Activated naive CD8-positive, alpha-beta T cell (primary cell): ENCODE results near the gene VAV2.

Experiments used
- H3K27ac Mint-ChIP-seq: one replicate; pipeline ENCODE4 v1.8.0; 2021; ENCODE audit warnings: mixed read lengths
- H3K27me3 Mint-ChIP-seq: one replicate; pipeline ENCODE4 v1.8.0; 2021; ENCODE audit warnings: mixed read lengths
- H3K36me3 Mint-ChIP-seq: one replicate; pipeline ENCODE4 v1.8.0; 2021; ENCODE audit warnings: mixed read lengths
- H3K4me1 Mint-ChIP-seq: one replicate; pipeline ENCODE4 v1.8.0; 2021; ENCODE audit warnings: low read depth, mixed read lengths
- H3K4me3 Mint-ChIP-seq: one replicate; pipeline ENCODE4 v1.8.0; 2021; ENCODE audit warnings: mild to moderate bottlenecking, mixed read lengths
- H3K9me3 Mint-ChIP-seq: one replicate; pipeline ENCODE4 v1.8.0; 2021; ENCODE audit warnings: low read depth, mixed read lengths

Gene VAV2

GRCh38 chr9:133841167-133841812 lies 150.8 kb downstream of the VAV2 start:
- no peaks in the 10 kb centered on the region for H3K4me1 Mint-ChIP-seq
- no peak overlapping the region for H3K4me3 Mint-ChIP-seq
- H3K36me3 Mint-ChIP-seq: no peaks in the 10 kb centered on the region
- H3K27me3 Mint-ChIP-seq: no peaks in the 10 kb centered on the region
- H3K27ac Mint-ChIP-seq: no peak overlapping the region
- no peaks in the 10 kb centered on the region for H3K9me3 Mint-ChIP-seq

- Mint-ChIP-seq H3K27me3 (no peaks in the 10 kb centered on the region), H3K27ac (no peak overlapping the region), H3K4me3 (no peak overlapping the region), H3K9me3 (no peaks in the 10 kb centered on the region), H3K4me1 (no peaks in the 10 kb centered on the region), H3K36me3 (no peaks in the 10 kb centered on the region)
These were observed 152.2 kb downstream of the VAV2 start for GRCh38 chr9:133839822-133840329.

DNA sequence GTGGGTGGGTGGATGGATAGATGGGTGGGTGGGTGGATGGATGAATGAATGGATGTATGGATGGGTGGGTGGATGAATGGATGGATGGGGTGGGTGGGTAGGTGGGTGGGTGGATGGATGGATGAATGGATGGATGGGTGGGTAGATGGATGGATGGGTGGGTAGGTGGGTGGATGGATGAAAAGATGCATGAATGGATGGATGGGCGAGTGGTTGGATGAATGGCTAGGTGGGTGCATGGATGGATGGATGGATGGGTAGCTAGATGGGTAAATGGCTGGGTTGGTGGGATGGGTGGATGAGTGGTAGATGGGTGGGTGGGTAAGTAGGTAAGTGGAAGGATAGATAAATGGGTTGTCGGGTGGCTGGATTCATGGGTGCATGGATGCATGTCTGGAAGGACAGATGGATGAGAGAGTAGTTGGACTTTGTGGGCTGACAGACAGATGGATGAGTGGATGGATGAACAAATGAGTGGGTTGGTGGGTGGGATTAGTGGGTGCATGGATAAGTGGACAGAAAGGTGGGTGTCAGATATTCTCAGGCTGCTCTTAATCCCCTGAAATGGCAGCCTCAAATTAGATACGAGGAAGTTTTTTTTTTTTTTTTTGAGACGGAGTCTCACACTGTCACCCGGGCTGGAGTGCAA lies 153.1 kb downstream of the VAV2 start:
- Mint-ChIP-seq H3K9me3 (no peaks in the 10 kb centered on the region), H3K4me1 (no peaks in the 10 kb centered on the region), H3K4me3 (no peak overlapping the region), H3K27me3 (no peaks in the 10 kb centered on the region), H3K27ac (no peak overlapping the region), H3K36me3 (no peaks in the 10 kb centered on the region)

DNA sequence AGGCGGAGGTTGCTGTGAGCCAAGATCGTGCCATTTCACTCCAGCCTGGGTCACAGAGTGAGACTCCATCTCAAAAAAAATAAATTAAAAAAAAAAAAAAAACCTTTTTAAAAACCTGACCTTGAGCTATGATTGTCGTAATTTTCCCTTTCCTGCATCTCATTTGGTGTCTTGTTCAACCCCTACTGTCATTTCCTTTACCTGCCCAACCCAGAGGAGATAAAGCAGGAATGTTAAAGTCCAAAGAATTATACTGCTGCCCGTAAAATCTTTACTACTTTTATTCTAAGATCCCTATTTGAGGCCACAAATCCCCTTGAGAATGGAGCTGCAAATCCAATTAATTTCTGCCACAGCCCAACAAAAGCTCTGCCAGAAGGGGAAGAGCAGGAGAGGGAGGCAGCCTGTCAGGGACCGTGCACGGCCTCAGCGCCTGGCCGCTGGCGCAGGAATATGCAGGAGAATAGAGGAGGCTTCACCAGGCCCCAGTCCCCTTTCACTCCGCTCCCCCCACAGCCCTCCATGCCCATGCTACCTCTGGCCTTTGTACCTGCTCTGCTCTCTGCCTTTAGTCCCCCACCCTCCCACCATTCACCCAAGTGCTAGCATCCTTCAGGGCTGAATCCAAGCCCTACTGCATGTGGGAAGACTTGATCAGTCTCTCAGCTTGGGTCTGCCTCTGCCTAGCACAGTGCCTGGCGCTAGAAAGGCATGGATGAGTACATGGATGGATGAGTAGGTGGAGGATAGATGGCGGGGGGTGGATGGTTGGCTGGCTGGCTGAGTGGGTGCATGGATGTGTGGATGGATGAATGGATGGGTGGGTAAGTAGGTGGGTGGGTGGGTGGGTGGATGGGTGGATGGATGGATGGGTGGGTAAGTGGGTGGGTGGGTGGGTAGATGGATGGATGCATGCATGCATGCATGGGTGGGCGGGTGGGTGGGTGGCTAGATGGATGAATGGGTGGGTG lies 154.2 kb downstream of the VAV2 start:
- H3K27ac Mint-ChIP-seq: no peak overlapping the region
- H3K27me3 Mint-ChIP-seq: no peaks in the 10 kb centered on the region
- no peak overlapping the region for H3K4me3 Mint-ChIP-seq
- H3K36me3 Mint-ChIP-seq: no peaks in the 10 kb centered on the region
- no peaks in the 10 kb centered on the region for H3K9me3 Mint-ChIP-seq
- no peaks in the 10 kb centered on the region for H3K4me1 Mint-ChIP-seq

DNA sequence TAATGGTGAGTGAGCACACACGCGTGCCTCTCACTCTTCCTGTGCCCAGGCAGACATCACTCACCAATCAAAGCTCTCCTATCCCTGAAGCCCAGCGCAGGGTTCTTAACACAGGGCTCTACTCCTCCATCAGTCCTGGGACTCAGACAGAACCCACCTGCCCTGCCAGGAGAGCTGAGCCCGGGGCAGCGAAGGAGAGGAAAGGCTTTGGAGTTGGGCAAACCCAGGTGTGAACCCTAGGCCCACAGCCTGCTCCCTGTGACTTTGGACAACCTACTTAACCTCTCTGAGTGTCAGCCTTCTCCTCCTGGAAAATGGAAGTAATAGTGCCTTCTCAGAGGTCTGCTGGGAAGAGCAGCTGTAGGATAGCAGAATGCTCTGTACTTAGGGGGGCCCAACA lies 155.3 kb downstream of the VAV2 start:
- Mint-ChIP-seq H3K27me3 (no peaks in the 10 kb centered on the region), H3K9me3 (no peaks in the 10 kb centered on the region), H3K4me3 (no peak overlapping the region), H3K36me3 (no peaks in the 10 kb centered on the region), H3K4me1 (no peaks in the 10 kb centered on the region), H3K27ac (no peak overlapping the region)

DNA sequence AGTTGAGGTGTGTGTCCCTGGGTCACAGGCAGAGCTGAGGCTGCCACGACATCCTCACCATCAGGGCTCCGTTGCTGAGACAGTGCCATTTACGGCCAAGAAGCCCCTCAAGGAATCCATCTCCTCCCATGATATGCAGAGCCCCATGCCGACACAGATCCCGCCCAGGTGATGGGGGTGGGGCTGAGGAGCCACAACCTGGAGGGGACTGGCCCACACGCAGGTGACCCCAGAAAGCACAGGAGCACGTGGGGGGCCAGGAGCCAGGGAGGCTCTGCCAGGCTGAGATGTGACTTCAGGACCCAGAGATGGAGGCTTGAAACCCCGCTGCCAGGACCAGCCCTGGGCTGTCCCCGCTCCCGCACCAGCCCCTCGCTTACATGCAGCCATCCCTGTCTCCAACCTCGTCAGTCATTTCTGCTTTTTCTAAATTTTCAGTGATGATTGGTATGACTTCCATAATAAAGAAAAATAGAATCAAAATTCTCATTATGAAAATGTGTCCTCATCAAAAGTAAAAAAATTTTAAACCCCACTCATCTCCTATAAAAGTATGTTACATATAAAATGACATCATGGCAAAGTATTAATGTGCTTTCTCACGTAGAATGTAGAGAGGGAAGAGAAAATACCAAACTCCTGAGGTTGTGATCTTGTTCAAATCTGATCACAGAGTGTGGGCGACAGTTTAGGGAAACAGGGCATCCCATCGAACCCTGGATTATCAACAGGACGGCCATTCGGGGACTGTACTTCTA lies 155.9 kb downstream of the VAV2 start:
- no peaks in the 10 kb centered on the region for H3K9me3 Mint-ChIP-seq
- H3K36me3 Mint-ChIP-seq: no peaks in the 10 kb centered on the region

DNA sequence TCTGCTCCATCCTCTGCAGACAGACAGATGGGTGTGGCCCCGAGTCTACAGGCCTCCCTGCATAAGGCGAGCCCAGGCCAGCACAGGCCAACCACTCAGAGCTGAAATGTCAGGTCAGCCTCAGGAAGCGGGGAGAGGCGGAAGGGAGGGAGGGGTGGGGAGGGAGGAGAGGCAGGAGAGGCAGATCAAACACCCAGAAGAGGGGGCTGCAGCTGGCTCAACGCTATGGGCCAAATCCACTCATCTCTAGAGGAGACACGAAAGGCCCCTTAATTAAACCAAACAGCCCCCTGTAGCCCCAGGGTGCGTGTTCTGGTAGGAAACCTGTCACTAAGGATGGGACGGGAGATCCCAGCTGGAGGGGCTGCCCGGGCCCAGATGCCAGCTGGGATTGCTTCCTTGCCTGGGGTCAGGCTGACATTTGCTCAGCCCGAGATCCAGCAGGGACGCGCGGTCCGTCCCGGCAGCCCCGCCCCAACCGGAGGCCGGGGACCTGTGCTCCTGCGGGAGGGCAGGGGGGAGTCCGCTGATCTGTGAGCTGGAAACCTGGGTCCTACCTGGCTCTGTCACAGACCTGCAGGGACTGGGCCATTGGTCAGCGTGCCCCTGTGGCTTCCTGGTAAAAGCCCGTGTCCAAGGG lies 156.7 kb downstream of the VAV2 start:
- no peaks in the 10 kb centered on the region for H3K4me1 Mint-ChIP-seq
- H3K27me3 Mint-ChIP-seq: no peaks in the 10 kb centered on the region
- no peak overlapping the region for H3K4me3 Mint-ChIP-seq
- no peaks in the 10 kb centered on the region for H3K9me3 Mint-ChIP-seq
- H3K36me3 Mint-ChIP-seq: no peaks in the 10 kb centered on the region
- no peak overlapping the region for H3K27ac Mint-ChIP-seq

More for the DNA sequence above, 155.9 kb downstream of the VAV2 start:
- Mint-ChIP-seq H3K4me3 (no peak overlapping the region), H3K4me1 (no peaks in the 10 kb centered on the region), H3K27ac (no peak overlapping the region), H3K27me3 (no peaks in the 10 kb centered on the region)

- Mint-ChIP-seq H3K4me3 (no peak overlapping the region), H3K27ac (no peak overlapping the region)
These were observed 157.8 kb downstream of the VAV2 start for GRCh38 chr9:133834080-133834976.

DNA sequence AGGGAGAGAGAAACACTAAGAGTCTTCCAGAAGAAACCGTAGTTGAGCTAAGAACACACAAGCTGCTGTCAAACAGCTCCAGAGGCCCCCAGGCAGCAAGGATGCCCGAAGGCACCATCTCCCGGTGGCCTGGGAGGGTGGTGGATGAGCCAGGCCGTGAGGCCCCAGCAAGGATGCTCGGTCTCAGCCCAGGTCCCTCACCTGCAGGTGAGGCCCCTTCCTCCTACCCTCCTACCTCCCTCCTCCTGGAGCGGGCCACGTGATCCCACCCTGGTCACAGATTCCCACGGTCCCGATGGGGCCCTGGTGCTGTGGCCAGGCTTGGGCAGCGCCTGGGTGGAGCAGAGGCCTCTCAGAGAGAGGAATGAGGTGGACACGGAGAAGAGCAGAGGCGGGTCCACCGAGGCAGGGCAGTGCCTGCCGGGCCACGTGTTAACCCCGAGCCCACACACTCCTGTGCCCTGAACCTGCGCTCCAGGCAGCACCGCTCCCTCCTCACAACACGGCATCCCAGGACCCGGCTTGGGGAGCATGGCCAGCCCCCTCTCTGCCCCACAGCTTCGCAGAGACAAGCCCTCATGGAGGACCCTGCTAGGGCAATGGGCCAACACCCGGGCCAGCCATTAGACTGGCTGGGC lies 158.6 kb downstream of the VAV2 start:
- Mint-ChIP-seq H3K4me3 (no peak overlapping the region), H3K27me3 (no peaks in the 10 kb centered on the region), H3K9me3 (no peaks in the 10 kb centered on the region), H3K27ac (no peak overlapping the region), H3K4me1 (no peaks in the 10 kb centered on the region), H3K36me3 (no peaks in the 10 kb centered on the region)

More at GRCh38 chr9:133834080-133834976, 157.8 kb downstream of the VAV2 start:
- Mint-ChIP-seq H3K9me3 (no peaks in the 10 kb centered on the region), H3K4me1 (no peaks in the 10 kb centered on the region), H3K27me3 (no peaks in the 10 kb centered on the region), H3K36me3 (no peaks in the 10 kb centered on the region)

DNA sequence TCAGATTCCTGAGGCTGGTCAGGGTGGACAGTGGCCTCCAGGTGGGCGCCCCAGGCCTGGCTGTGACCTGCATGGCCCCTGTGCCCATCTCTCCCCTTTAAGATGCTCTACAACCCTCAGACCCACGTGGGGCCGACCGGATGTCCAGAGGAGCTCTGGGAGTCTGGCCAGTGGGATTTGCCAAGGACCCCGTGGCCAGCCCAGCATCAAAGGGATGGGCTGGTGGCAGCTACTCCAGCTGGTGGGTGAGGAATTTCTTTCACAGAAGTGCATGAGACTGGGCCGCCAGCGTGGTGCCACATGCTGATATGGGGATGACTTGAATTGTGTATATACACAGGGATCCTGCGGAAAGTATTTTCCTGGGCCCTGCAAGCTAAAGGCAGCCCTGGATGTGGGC lies 159.2 kb downstream of the VAV2 start:
- H3K27me3 Mint-ChIP-seq: no peaks in the 10 kb centered on the region
- H3K9me3 Mint-ChIP-seq: no peaks in the 10 kb centered on the region
- no peaks in the 10 kb centered on the region for H3K36me3 Mint-ChIP-seq
- no peaks in the 10 kb centered on the region for H3K4me1 Mint-ChIP-seq
- no peak overlapping the region for H3K27ac Mint-ChIP-seq
- H3K4me3 Mint-ChIP-seq: no peak overlapping the region

DNA sequence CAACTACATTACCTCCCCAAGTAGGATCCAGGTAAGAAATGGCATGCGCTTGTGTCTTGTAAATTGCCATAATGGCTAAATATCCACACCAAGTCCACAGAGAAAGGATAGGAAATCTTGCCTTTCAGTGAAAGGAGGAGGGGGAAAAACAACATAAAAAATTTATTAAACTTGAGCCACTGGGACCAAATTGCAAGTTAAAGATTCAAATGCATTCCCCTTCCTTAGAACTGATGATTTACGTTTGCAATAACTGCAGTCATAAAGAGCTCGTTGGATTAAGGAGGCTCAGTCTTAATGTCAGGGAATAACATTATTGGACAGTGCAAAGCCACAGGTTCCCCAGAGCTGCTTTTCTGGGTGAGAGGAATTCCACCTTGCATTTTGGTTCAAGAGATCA lies 161.4 kb downstream of the VAV2 start:
- no peaks in the 10 kb centered on the region for H3K9me3 Mint-ChIP-seq
- H3K36me3 Mint-ChIP-seq: no peaks in the 10 kb centered on the region
- no peak overlapping the region for H3K4me3 Mint-ChIP-seq
- no peak overlapping the region for H3K27ac Mint-ChIP-seq
- no peaks in the 10 kb centered on the region for H3K27me3 Mint-ChIP-seq
- no peaks in the 10 kb centered on the region for H3K4me1 Mint-ChIP-seq

DNA sequence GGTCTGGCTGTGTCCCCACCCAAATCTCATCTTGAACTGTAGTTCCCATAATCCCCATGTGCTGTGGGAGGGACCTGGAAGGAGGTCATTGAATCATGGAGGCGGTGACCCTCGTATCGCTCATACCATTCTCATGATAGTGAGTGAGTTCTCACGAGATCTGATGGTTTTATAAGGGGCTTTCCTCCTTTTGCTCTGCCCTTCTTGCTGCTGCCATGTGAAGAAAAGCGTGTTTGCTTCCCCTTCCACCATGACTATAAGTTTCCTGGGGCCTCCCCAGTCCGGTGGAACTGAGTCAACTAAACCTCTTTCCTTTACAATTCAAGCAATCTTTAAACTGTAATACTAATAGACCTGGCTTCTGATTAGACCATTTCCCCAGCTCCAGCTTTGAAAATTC lies 161.8 kb downstream of the VAV2 start:
- H3K36me3 Mint-ChIP-seq: no peaks in the 10 kb centered on the region
- no peaks in the 10 kb centered on the region for H3K9me3 Mint-ChIP-seq
- H3K27ac Mint-ChIP-seq: no peak overlapping the region
- no peaks in the 10 kb centered on the region for H3K27me3 Mint-ChIP-seq
- no peaks in the 10 kb centered on the region for H3K4me1 Mint-ChIP-seq
- H3K4me3 Mint-ChIP-seq: no peak overlapping the region

- Mint-ChIP-seq H3K4me3 (no peak overlapping the region), H3K27ac (no peak overlapping the region), H3K4me1 (no peaks in the 10 kb centered on the region), H3K27me3 (no peaks in the 10 kb centered on the region), H3K9me3 (no peaks in the 10 kb centered on the region), H3K36me3 (no peaks in the 10 kb centered on the region)
These were observed 163.7 kb downstream of the VAV2 start for GRCh38 chr9:133828338-133828997.
